Skeletal muscle satellite cell (primary cell): ENCODE data around the gene ARHGAP5.

Experiments
- H3K27me3 ChIP-seq: 2 replicates; pipeline ENCODE4 v1.7.0; 2013; ENCODE audit warnings: low read length; ENCODE audit not compliant: control insufficient read depth, insufficient read depth
- H3K36me3 ChIP-seq: 2 replicates; pipeline ENCODE4 v1.7.0; 2013; ENCODE audit warnings: mild to moderate bottlenecking, control low read depth, low read length; ENCODE audit not compliant: insufficient read depth
- H3K4me1 ChIP-seq: 2 replicates; pipeline ENCODE4 v1.7.0; 2013; ENCODE audit warnings: low read length; ENCODE audit not compliant: control insufficient read depth, insufficient read depth
- H3K4me2 ChIP-seq: 2 replicates; pipeline ENCODE4 v1.7.0; 2013; ENCODE audit warnings: mild to moderate bottlenecking, low read length
- H3K4me3 ChIP-seq: 2 replicates; pipeline ENCODE4 v1.7.0; 2013; ENCODE audit warnings: low read length
- H3K9ac ChIP-seq: 2 replicates; pipeline ENCODE4 v1.7.0; 2013; ENCODE audit warnings: mild to moderate bottlenecking, low read depth, low read length, moderate library complexity
- H3K9me3 ChIP-seq: replicated peaks from 2 replicates; pipeline ENCODE4 v1.7.0; 2013; ENCODE audit warnings: mild to moderate bottlenecking, control low read depth, low read length

ARHGAP5 gene

DNA sequence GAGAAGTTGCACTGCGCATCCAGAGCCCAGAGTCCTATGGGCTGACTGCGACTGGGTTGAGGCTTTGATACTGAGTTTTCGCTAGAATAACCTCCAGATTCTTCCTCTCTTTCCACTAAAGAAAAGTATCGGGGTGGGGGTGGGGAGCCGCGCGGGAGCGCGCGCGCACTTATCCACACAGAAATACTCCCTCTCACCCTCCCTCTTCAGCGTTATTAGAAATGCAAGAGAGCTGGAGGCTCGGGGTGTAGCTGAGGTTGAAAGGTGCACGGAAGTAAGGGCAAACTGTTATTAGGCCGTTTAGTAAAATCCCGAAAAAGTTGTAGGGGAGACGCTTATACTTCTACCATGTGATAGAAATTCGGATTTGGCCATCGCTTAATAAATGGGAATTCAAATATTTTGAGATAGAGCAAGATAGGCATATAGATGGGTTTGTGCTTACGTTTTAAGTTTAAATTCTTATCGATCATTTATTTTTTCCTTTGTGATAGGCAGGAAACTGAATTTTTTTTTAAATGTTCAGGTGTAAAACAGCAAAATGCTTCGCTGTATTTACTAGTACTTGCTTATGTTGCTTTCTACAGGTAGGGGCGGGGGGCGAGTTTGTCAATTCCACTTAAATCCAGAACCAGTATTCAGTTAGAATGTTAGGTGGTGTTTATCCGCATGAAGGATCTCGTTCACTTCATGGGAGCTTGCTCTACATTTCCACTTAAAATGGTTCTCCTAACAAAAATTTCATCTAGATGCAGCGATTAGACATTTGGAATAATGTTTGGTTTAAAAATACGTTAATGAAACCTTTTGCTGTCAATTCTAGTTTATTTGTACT, 1.1 kb downstream of the ARHGAP5 start:
- Histone ChIP-seq H3K9ac (peak overlapping the region; percentile 97), H3K27me3 (no peaks in the 10 kb centered on the region), H3K4me1 (peaks cover 26% of the 10 kb centered on the region), H3K9me3 (no peaks in the 10 kb centered on the region), H3K4me3 (peak overlapping the region; percentile 82), H3K36me3 (no peaks in the 10 kb centered on the region), H3K4me2 (peak overlapping the region; percentile 91)

DNA sequence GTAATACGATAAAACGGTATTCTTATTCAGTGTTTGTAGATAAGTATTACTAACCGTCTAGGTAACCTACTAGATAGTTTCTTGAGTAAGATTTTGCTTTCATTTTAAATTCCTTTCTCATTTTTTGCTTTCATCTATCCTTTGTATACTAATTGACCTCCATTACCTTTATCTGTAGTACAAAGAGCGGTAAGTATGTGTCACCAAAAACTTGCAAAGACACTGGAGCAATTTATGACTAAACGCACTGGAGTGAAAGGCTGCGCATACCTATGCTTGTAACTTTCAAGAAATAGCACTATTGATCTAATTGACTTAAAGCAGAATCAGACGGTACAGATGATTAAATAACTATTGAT, 1.7 kb downstream of the ARHGAP5 start:
- Histone ChIP-seq H3K4me3 (peak overlapping the region; percentile 82), H3K9ac (peak overlapping the region; percentile 97), H3K4me2 (peak overlapping the region; percentile 91), H3K36me3 (no peaks in the 10 kb centered on the region), H3K9me3 (no peaks in the 10 kb centered on the region), H3K27me3 (no peaks in the 10 kb centered on the region), H3K4me1 (peaks cover 26% of the 10 kb centered on the region)

DNA sequence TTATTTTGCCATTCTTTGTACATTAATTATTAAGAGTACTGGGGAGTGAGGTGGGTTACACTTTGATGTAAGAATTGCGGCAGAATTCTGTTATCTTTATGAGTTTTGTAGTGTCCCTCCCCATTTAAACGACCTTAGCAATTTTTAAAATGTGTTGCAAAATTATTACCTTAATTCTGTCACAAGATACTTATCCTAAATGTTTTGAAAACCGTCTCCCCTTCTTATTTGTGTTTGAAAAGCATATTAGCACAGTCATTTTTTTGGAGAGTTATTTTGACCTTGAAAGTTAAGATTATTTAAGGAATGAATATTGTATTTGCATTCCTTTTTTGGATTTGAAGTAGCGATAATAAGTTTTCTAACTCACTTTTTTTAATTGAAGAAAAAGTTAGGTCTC, 2.2 kb downstream of the ARHGAP5 start:
- peak overlapping the region; percentile 97 for H3K9ac ChIP-seq

DNA sequence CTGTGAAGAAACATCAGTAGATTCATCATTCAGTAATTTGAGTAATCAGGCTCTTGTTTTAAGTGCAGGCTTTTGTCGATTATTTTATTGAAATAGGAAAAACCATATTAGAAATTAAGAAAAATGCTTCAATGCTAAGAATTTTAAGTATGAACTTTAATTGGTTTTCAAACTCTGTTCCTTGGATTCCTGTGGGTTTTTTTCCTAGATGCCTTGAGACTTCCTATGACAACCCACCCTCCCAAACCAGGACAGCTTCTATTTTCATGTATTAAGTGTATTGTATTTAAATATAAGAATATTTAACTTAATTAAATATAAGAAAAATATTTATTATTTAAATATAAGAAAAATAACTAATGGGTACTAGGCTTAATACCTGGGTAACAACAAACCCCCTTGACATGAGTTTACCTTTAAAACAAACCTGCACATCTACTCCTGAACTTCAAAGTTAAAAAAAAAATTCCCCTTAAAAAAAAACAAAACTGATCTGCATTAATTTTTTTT, 3.0 kb downstream of the ARHGAP5 start:
- Histone ChIP-seq H3K27me3 (no peaks in the 10 kb centered on the region), H3K36me3 (no peaks in the 10 kb centered on the region), H3K4me2 (peak overlapping the region; percentile 91), H3K9ac (no peak overlapping the region), H3K4me3 (no peak overlapping the region), H3K9me3 (no peaks in the 10 kb centered on the region), H3K4me1 (peaks cover 23% of the 10 kb centered on the region)

More for the DNA sequence above, 2.2 kb downstream of the ARHGAP5 start:
- Histone ChIP-seq H3K4me1 (peaks cover 26% of the 10 kb centered on the region), H3K9me3 (no peaks in the 10 kb centered on the region), H3K27me3 (no peaks in the 10 kb centered on the region), H3K36me3 (no peaks in the 10 kb centered on the region), H3K4me2 (peak overlapping the region; percentile 91), H3K4me3 (peak overlapping the region; percentile 82)

DNA sequence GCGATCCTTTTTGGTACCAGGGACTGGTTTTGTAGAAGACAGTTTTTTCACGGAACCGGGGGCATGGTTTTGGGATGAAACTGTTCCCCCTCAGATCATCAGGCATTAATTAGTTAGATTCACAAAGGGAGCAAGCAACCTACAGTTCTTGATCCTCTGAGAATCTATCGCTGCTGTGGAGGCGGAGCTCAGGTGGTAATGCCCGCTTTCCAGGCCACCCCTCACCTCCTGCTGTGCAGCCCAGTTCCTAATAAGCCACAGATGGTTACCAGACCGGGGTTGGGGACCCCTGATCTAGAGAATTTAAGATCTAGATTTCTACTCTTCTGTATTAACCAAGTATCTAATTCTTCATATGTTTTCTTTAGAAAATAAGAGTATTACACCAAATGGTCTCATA, 4.8 kb downstream of the ARHGAP5 start:
- H3K36me3 ChIP-seq, result no peaks in the 10 kb centered on the region
- H3K27me3 ChIP-seq, result no peaks in the 10 kb centered on the region
- no peak overlapping the region for H3K9ac ChIP-seq
- peaks cover 20% of the 10 kb centered on the region for H3K4me1 ChIP-seq
- no peak overlapping the region for H3K4me3 ChIP-seq
- H3K9me3 ChIP-seq, result no peaks in the 10 kb centered on the region
- no peak overlapping the region for H3K4me2 ChIP-seq

DNA sequence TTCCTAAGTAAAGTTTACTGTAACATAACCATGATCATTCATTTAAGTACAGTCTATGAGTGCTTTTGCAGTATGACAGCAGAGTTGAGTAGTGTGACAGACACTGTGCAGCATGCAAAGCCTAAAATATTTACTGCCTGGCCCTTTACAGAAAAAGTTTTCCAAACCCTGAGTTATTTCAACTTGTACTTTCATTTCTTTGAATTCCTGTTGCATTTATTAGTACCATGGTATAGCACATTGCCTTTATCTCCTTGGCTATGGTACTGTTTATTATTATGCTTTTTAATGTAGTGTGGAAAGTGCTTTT, 6.2 kb downstream of the ARHGAP5 start:
- H3K36me3 ChIP-seq, result no peaks in the 10 kb centered on the region
- H3K9me3 ChIP-seq, result no peaks in the 10 kb centered on the region
- H3K4me2 ChIP-seq, result no peak overlapping the region
- H3K4me1 ChIP-seq, result peaks cover 27% of the 10 kb centered on the region
- no peak overlapping the region for H3K9ac ChIP-seq
- H3K4me3 ChIP-seq, result no peak overlapping the region
- no peaks in the 10 kb centered on the region for H3K27me3 ChIP-seq

DNA sequence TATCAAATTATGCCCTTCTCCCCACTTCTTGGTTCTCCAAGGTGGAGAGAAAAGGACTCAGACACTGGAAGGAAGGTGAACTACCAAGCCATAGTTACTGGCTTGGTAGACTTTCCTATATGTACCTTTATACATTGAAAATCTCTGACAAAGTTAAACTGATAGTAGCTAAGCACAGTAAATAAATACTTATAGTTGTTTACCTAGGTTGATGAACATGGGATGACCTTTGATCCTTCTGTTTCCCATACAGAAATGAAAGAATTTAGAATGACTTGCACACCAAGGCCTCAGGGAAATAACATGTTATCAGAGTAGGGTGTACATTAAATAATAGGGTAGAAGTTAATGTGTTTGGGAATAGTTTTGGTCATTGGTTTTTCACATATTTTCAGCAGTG, 6.7 kb downstream of the ARHGAP5 start:
- H3K36me3 ChIP-seq, result no peaks in the 10 kb centered on the region
- no peak overlapping the region for H3K4me3 ChIP-seq
- H3K4me2 ChIP-seq, result no peak overlapping the region
- peaks cover 27% of the 10 kb centered on the region for H3K4me1 ChIP-seq
- no peaks in the 10 kb centered on the region for H3K9me3 ChIP-seq
- no peak overlapping the region for H3K9ac ChIP-seq
- H3K27me3 ChIP-seq, result no peaks in the 10 kb centered on the region

DNA sequence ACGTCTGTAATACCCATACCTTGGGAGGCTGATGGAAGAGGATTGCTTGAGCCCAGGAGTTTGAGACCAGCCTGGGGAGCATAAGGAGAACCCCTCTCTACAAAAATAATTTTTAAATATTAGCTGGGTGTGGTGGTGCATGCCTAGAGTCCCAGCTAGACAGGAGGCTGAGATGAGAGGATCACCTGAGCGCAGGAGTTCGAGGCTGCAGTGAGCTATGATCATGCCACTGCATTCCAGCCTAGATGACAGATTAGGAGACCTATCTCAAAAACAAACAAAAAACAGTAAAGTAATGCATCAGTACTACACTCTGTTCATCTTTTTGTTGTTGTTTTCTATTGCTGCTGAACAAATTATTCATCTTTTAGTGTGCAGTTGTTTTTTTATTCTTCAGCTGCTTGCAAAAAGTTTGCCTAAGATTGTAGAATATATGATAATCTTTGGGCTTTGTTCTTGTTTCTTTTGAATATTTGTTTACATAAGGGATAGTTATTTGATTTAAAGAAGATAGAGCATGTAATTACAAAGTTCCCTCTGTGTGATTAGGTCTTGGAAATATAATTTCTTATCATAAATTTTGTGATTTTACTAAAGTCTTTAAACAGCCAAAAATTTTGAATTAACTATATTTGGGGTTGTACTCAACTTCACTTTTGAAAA, 8.2 kb downstream of the ARHGAP5 start:
- H3K4me1 ChIP-seq, result peaks cover 15% of the 10 kb centered on the region
- H3K36me3 ChIP-seq, result peaks cover under 1% of the 10 kb centered on the region
- H3K9me3 ChIP-seq, result no peaks in the 10 kb centered on the region
- H3K9ac ChIP-seq, result no peak overlapping the region
- no peaks in the 10 kb centered on the region for H3K27me3 ChIP-seq
- H3K4me2 ChIP-seq, result no peak overlapping the region
- H3K4me3 ChIP-seq, result no peak overlapping the region

DNA sequence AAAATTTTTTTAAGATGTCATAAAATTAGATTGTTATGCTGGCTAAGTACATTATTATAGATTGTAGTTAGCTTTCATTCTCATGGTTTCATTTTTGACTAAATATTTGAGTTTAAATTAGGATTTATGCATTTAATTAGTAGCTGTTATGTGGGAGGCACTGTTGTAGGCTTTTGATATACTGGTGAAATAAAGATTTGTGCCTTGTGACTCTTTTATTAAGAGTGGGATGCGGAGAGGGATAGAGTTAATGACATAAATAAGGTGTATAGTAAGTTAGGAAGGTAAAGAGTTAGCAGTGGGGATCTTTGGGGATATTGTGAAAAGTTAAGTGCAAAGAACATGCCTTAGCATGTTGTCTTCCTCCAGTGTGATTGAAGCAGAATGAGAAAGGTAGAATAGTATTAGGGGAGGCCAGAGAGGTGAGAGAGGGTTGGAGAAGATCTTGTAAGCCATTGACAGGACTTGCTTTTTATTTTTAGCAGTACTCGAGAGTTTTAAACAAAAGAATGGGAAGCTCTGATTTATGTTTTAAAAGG, 8.8 kb downstream of the ARHGAP5 start:
- H3K9ac ChIP-seq, result no peak overlapping the region
- H3K4me1 ChIP-seq, result peaks cover 9% of the 10 kb centered on the region
- H3K36me3 ChIP-seq, result peaks cover 6% of the 10 kb centered on the region
- no peak overlapping the region for H3K4me3 ChIP-seq
- no peaks in the 10 kb centered on the region for H3K9me3 ChIP-seq
- H3K4me2 ChIP-seq, result no peak overlapping the region
- H3K27me3 ChIP-seq, result no peaks in the 10 kb centered on the region

DNA sequence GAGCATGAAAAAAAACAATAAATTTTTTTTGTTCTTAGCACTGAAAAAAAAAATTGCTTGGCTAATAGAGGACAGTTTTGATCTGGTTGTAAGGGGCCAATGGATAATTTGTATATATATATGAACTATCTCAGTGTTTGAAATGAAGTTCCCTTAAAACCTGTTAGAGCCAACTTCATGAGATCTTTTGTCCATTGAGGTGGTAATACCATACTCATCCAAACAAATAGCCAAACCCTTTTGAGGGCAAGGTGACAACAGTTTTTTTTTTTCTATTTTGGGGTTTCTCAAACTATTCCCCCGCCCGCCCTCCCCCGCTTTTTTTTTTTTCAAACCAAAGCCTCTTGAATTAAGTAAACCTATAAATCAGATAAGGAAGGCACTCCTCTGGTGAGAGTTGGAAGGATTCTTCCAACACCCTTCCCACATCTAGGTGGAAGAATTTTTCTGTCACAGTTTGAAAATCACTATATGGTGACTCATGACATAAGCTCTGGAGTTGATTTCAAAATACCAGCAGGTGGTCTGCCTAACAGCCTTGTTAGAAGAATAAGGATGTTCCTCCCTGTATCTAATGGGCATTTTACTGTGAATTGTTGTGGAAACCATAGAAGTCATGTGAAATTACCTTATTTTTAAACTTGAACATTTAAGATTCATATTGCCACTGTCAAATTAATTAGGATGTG, 10.2 kb downstream of the ARHGAP5 start:
- H3K4me3 ChIP-seq, result no peak overlapping the region
- no peak overlapping the region for H3K9ac ChIP-seq
- peaks cover 7% of the 10 kb centered on the region for H3K4me1 ChIP-seq

DNA sequence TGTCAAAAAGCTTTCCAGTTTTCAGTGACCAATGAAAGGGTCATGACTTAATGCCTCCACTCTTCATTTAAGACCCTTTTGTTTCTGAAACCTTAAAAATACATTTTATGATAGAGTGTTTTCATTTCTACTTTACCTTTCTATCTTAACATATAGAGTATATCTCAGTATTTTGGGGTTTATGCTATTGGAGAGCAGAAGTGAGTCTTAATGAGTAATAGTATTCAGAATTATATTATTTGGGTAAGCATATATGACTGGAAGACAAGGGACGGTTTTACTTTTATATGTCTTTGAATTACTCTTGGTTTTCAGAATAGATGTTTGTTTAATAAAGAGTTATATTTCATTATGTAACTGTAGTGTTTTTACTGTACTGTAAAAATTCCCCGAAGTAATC, 10.8 kb downstream of the ARHGAP5 start:
- Histone ChIP-seq H3K4me1 (peaks cover 7% of the 10 kb centered on the region), H3K27me3 (no peaks in the 10 kb centered on the region), H3K9ac (no peak overlapping the region), H3K4me3 (no peak overlapping the region), H3K4me2 (no peak overlapping the region), H3K36me3 (peaks cover 26% of the 10 kb centered on the region), H3K9me3 (no peaks in the 10 kb centered on the region)

More for the DNA sequence above, 10.2 kb downstream of the ARHGAP5 start:
- H3K4me2 ChIP-seq, result no peak overlapping the region
- no peaks in the 10 kb centered on the region for H3K27me3 ChIP-seq
- H3K9me3 ChIP-seq, result no peaks in the 10 kb centered on the region
- peaks cover 20% of the 10 kb centered on the region for H3K36me3 ChIP-seq
